HG03045 (cell line): ENCODE results near the gene TCHP.
"Not testable (repeated sequence)": the region's sequence is repeated elsewhere in the genome, so short reads cannot be mapped to it uniquely, and the experiment has no call there.

ENCODE experiments used
- ATAC-seq: cut with Tn5 transposase; IDR thresholded peaks from one replicate; pipeline ENCODE4 v1.9.1; 2021; ENCODE audit warnings: mild to moderate bottlenecking, moderate library complexity; ENCODE audit not compliant: unreplicated experiment

Gene TCHP

DNA sequence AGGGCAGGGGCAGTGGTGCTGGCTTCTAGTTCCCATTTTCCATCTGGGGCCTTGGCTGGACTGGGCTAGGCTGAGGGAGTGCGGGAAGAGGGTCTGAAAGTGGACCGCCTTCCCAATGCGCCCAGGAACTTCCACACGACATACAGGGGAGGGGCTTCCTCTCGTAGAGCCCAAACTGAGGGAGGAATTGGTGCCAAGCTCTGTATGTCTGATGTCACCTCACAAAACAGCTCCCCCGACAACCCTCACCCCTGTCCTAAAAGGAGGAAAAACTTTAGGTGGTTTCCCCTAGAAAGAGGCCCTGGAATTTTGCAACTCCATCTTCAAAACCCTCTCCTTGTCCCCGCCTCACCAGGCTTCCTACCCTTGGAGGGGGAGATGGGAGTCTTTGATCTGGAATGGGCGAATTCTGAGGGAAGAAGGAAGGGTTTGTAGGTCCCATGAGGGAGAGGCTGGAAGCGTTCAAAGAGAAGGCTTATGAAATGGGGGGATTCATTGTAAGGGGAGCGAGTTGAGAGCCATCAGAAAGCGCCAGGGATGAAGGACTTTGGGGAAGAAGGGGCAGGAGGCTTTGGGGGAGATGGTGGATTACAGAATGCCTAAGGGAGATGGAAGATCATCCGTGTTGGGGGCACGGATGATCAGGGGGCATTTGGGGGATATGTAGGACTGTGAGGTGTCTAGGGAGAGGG lies 20.6 kb upstream of the TCHP start:
- ATAC-seq, result no peak

GRCh38 chr12:109880043-109880931 lies 19.8 kb upstream of the TCHP start, which contains the start of gene GLTP:
TSS of gene GLTP (minus strand) at chr12:109880541. CDS start at chr12:109880374, 167 bp downstream.
- ATAC-seq, result peak; percentile 94

- no peak for ATAC-seq
Measured at GRCh38 chr12:109880938-109881337, 19.1 kb upstream of the TCHP start.

DNA sequence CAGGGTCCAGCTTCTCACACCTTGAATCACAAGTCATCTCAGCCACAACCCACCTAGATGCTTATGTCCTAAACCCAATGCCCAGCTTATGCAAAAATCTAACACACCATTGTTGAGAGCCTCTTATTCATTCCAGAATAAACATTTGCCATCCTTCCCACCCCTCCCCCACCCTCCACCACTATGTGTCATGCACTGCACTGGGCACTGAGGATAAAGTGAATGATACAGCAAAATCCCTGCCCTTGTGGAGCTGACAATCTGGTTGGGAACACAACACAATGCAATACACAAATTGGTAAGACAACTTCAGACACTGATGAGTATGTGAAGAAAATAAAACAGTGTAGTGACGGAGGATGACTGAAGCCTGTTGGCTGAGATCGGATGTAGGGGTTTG lies 18.3 kb upstream of the TCHP start:
- ATAC-seq, result no peak

- ATAC-seq, result no peak
Measured at GRCh38 chr12:109883461-109883860, 16.6 kb upstream of the TCHP start.

DNA sequence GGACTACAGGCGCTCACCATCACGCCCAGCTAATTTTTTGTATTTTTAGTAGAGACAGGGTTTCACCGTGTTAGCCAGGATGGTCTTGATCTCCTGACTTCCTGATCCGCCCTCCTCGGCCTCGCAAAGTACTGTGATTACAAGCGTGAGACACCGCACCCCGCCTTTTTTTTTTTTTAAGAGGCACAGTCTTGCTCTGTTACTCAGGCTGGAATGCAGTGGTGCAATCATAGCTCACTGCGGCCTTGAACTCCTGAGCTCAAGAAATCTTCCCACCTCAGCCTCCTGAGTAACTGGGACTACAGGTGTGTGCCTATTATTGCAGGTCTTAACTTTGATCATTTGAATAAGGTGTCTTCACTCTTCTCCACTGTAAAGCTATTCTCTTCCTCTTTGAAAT lies 14.5 kb upstream of the TCHP start:
- ATAC-seq, result no peak

GRCh38 chr12:109888179-109889020 lies 11.7 kb upstream of the TCHP start:
- no peak for ATAC-seq

DNA sequence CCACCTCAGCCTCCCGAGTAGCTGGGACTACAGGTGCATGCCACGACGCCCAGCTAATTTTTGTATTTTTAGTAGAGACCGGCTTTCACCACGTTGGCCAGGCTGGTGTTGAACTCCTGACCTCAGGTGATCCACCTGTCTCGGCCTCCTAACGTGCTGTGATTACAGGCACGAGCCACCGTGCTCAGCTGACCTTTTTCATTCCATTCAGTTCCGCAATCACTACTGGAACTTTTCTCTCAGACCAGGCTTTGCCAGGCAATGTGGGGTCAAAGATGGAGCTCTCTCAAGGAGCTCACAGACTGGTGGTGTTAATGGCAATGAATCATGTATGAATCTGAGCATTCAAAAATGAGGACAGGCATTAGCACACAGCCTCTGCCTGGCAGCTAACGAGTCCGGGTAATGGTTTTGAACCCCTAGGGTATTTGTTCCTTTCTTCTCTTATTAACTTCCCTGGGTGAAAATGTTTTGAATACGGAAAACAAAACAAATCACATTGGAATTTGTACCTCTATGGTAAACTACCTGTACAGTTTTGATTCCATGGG lies 9.4 kb upstream of the TCHP start:
- ATAC-seq, result no peak

DNA sequence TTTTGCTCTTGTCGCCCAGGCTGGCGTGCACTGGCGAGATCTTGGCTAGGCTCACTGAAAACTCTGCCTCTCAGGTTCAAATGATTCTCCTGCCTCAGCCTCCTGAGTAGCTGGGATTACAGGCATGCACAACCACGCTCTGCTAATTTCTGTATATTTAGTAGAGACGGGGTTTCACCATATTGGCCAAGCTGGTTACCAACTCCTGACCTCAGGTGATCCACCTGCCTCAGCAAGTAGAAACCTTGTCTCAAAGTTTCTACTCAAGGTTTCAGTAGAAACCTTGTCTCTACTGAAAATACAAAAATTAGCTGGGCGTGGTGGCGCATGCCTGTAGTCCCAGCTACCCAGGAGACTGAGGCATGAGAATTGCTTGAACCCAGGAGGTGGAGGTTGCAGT lies 8.3 kb upstream of the TCHP start:
- ATAC-seq, result not testable (repeated sequence)

DNA sequence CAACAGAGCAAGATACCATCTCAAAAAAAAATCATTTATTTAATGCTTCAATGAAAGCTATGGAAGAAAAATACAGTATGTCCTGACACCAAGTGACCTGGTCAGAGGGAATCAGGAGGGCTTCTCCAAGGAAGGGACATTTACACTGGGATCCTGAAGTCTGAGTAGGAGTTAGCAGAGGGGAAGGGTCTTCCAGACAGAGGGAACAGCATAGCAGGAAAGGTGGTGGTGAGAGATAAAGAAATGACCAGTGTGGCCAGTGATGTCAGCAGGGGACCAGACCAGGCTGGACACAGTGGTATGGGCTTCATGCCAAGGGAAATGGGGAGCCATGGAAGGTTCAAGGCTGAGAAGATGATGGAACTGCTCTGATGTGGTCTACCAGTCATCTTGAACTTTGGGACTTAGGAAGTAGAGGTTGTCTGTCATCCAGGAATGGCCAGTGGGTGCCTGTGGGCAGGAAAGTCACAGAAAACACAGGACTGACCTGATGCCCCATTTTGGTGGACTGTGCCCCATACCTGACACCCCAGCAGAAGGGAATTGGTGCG lies 7.8 kb upstream of the TCHP start:
- no peak for ATAC-seq

- peak; percentile 62 for ATAC-seq
Measured at GRCh38 chr12:109892748-109893147, 7.3 kb upstream of the TCHP start.

GRCh38 chr12:109893261-109893995 lies 6.6 kb upstream of the TCHP start:
- ATAC-seq, result no peak

- ATAC-seq, result no peak
Measured at GRCh38 chr12:109894939-109895338, 5.1 kb upstream of the TCHP start.

- ATAC-seq, result no peak
Measured at GRCh38 chr12:109896188-109896587, 3.9 kb upstream of the TCHP start.

GRCh38 chr12:109897029-109897428 lies 3.0 kb upstream of the TCHP start:
- ATAC-seq, result no peak

DNA sequence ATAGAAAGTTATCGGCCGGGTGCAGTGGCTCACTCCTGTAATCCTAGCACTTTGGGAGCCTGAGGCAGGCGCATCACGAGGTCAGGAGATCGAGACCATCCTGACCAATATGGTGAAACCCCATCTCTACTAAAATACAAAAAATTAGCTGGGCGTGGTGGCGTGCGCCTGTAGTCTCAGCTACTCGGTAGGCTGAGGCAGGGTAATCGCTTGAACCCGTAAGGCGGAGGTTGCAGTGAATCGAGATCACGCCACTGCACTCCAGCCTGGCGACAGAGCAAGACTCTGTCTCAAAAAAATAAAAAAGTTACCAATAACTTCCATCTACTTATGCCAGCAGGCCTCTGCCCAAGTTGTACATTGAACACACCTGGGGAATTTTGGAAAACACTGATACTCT lies 729 bp upstream of the TCHP start:
- ATAC-seq, result not testable (repeated sequence)

DNA sequence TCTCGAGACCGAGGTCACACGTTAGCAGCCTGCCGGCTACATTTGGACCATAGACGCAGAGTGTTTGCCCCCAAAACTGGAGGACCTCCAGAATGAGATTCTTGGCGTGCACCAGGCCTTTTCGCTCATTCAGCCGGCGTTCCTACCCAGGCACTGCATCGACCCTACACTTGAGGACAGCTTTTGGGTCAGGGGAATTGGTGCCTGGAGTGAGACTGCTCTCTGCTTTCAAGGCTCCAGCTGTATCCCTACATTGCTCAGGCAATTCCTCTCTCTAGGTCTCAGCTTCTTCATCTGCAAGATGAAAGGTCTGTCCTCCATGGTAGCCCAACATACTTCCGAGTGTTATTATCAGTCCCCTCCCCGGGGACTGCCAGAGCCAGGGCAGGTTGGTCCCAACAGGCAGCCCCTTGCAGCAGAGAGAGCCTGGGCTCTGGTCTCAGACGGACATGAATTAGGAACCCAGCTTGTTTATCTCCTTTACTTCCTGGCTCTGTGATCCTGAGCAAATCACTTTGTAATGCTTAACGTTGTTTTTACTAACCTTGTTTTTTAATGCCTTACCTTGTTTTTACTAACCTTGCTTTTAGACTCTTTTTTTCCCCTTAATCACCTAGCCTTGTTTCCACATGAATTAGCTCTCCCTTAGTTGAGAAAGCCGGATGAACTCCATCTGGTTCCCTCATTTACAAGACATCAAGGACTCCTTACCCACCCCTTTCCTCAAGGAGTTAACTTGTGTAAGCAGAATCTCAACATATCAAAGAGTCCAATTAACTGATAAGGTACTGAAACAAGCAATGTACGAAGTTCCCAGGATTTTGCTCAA lies 892 bp downstream of the TCHP start:
- peak; percentile 23 for ATAC-seq

GRCh38 chr12:109902891-109903418 lies 2.9 kb downstream of the TCHP start:
- ATAC-seq, result no peak

DNA sequence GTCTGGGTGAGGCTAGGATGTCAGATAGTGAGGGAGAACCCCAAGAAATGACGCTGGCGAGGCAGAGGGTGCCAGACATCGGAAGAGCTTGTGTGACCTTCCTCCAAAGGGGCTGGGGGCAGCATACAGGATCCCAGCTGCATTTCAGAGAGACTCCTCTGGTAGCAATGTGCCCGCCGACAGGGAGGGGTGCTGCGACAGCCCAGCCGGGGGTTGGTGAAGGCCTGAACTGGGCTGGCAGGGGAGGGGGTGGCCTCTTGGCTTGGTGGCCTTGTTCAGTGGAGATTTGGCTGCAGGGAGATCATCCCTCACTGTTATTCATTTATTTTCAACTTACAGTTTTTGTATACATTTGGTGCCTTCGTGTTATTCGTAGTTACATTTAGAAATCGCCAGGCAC lies 5.2 kb downstream of the TCHP start:
- no peak for ATAC-seq
